NCI-H345 (cell line): Measurements from ENCODE around the gene POLR3K.

Source experiments
- DNase-seq: peaks from one replicate; lab custom pipeline; 2025; lab: John Stamatoyannopoulos, UW

POLR3K gene

GRCh38 chr16:53346-54236 is at the start of gene POLR3K, which contains the start of gene SNRNP25:
TSS of gene POLR3K (minus strand) at chr16:53608. CDS start at chr16:53586, 22 bp downstream.
TSS of gene SNRNP25 (plus strand) at chr16:53828. CDS start at chr16:54017, 189 bp downstream.
- DNase-seq, result peak; percentile 98

- no peak for DNase-seq
These were observed 48.9 kb upstream of the POLR3K start for GRCh38 chr16:102060-102855.

- no peak for DNase-seq
These were observed 48.2 kb upstream of the POLR3K start for GRCh38 chr16:101586-101985.

- DNase-seq, result no peak
These were observed 47.6 kb upstream of the POLR3K start for GRCh38 chr16:100989-101388.

GRCh38 chr16:97822-98221 is 44.4 kb upstream of the POLR3K start:
- no peak for DNase-seq

- peak; percentile 83 for DNase-seq
These were observed 43.5 kb upstream of the POLR3K start for GRCh38 chr16:96935-97381.

- DNase-seq, result no peak
These were observed 41.5 kb upstream of the POLR3K start for GRCh38 chr16:94918-95265.

- peak; percentile 37 for DNase-seq
These were observed 39.3 kb upstream of the POLR3K start for GRCh38 chr16:92431-93339.

GRCh38 chr16:91484-91883 is 38.1 kb upstream of the POLR3K start:
- peak; percentile 80 for DNase-seq

- no peak for DNase-seq
These were observed 36.2 kb upstream of the POLR3K start for GRCh38 chr16:89391-90302.

GRCh38 chr16:88613-89012 is 35.2 kb upstream of the POLR3K start:
- no peak for DNase-seq

GRCh38 chr16:86483-86952 is 33.1 kb upstream of the POLR3K start:
- DNase-seq, result no peak

GRCh38 chr16:85865-86264 is 32.5 kb upstream of the POLR3K start:
- DNase-seq, result no peak

GRCh38 chr16:85407-85782 is 32.0 kb upstream of the POLR3K start:
- DNase-seq, result no peak

GRCh38 chr16:84718-85406 is 31.5 kb upstream of the POLR3K start:
- peak; percentile 77 for DNase-seq

GRCh38 chr16:83781-84615 is 30.6 kb upstream of the POLR3K start:
- DNase-seq, result peak; percentile 34

- no peak for DNase-seq
These were observed 29.7 kb upstream of the POLR3K start for GRCh38 chr16:83060-83603.

GRCh38 chr16:79151-80054 is 26.0 kb upstream of the POLR3K start:
- no peak for DNase-seq
